Inflammatory macrophage (primary cell): ENCODE results near the gene MUS81.
"Not testable (repeated sequence)": the region's sequence is repeated elsewhere in the genome, so short reads cannot be mapped to it uniquely, and the experiment has no call there.

ENCODE experiments used
- DNase-seq, 2 donors: peaks; one replicate each; pipeline ENCODE4 v3.0.0-alpha.2; 2020 to 2022

Gene MUS81

DNA sequence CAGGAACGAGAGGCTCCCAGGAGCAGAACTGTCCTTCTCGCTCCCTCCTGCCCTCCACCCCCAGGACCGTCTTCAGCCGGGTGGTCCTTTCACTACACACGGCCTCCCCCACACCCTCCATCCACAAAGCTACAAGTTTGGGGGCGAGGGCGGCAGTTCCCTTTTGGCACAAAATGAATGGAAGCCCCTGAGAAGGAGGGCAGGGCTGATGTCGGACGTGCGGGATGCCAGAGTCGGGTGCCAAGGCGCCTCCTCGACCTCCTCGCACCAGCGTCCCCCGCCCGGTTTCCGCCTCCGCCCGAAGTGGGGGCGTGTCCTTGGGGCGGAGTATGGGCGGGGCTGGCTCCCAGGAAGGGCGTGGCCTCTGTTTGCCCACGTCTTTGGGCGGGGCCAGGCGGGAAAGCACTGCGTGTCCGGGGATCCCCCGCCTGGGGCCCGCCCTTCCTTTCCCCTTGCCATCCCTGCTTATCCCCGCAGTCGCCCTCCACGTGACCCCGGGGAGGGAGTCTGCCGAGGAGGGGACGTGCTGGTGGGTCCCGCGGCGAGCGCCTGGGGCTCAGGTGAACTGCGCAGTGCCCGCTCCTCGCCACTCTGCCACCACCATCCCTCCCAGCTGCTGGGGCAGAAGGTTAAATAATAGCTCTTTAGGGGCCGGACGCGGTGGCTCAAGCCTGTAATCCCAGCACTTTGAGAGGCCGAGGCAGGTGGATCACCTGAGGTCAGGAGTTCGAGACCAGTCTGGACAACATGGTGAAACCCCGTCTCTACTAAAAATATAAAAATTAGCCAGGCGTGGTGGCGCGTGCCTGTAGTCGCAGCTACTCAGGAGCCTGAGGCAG is 13.3 kb downstream of the MUS81 start:
- peak; percentile 90 to 91 for DNase-seq

DNA sequence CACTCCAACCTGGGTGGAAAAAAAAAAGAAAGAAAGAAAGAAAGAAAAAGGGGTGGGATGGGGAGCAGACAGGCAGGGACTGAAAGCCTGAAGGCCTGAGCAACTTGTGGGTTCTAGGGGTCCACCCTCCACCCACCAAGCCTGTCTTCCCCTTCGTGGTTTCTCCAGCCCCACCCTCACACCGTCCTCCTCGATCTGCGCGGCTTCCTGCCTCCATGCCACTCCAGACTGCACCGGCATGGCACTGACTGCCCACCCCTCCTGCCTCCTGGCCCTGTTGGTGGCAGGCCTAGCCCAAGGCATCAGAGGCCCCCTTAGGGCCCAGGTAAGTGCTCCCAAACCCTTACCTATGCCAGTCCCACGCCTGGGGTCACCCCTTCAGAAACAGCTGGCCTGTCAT is 19.4 kb downstream of the MUS81 start, which contains the start of gene CTSW:
Gene CTSW (plus strand): TSS at position 221 of the 400 bp plus-strand sequence. CDS start 18 bp downstream, at position 239.
- DNase-seq, result peak in 1 of 2 donors; percentile 48

DNA sequence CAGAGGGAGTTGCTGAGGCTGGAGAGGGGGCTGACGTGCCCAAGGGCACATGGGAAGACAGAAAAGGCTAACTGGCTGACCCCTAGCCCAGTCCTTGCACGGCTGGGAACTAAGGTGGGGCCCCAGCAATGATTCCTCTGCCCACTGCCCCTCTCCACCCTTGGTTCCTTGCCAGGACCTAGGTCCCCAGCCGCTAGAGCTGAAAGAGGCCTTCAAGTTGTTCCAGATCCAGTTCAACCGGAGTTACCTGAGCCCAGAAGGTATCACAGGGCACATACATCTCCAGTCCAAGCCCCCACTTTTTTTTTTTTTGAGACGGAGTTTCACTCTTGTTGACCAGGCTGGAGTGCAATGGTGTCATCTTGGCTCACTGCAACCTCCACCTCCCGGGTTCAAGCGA is 19.8 kb downstream of the MUS81 start:
- no peak for DNase-seq

GRCh38 chr11:65880844-65881421 is 20.7 kb downstream of the MUS81 start:
- no peak for DNase-seq

GRCh38 chr11:65882120-65883057 is 22.2 kb downstream of the MUS81 start:
- no peak for DNase-seq

DNA sequence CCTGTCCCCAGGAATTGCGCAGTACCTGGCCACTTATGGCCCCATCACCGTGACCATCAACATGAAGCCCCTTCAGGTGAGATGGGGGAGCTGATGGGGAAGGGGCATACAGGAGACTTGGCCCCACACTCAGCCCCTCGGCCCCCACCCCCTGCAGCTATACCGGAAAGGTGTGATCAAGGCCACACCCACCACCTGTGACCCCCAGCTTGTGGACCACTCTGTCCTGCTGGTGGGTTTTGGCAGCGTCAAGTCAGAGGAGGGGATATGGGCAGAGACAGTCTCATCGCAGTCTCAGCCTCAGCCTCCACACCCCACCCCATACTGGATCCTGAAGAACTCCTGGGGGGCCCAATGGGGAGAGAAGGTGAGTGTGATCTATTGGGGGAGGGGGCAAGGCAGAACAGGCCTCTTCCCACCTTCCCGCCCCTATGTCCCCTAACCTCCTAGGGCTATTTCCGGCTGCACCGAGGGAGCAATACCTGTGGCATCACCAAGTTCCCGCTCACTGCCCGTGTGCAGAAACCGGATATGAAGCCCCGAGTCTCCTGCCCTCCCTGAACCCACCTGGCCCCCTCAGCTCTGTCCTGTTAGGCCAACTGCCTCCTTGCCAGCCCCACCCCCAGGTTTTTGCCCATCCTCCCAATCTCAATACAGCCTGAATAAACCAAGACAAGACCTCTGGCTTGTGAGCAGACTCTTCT is 23.0 kb downstream of the MUS81 start:
- no peak for DNase-seq

DNA sequence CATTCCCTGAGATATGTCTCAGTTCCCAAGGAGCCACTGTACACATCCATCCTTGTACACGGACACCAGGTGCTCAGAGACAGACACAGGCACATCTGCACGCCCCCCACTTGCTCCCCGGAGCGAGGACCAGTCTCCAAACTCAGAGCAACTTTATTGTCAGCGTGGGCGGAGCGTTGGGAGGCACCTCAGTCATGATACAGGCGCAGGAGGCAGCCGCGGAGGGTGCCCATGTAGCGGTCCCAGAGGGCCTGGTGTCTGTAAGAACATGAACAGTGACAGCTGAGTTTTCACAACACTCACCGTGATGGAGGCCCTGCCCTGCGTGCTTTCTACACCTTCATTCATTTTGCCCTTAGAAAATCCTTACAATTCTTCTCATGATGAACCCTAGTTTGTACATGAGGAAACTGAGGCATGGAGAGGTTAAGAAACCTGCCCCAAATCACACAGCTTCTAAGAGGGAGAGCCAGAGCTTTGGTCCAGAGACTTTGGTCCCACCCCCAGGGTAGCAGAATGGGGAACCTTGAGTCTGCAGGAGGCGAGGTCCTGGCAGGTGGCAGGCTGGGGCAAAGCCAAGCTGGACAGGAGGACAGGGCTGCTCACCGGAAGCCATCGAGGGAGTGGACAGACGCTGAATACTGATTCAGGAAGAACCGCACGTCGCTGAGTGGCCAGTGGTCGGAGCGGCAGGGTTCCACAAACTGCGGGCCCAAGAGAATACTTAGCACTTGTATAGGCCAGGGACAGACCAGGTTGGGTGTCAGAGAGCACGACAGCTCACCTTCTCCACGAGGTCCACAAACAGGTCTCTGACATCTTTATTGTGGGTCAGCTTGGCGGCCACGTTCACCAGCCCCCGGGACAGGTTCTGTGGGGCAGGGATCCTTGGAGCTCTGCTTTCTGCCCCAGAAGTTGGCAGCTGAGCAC is 23.8 kb downstream of the MUS81 start:
- no peak for DNase-seq

DNA sequence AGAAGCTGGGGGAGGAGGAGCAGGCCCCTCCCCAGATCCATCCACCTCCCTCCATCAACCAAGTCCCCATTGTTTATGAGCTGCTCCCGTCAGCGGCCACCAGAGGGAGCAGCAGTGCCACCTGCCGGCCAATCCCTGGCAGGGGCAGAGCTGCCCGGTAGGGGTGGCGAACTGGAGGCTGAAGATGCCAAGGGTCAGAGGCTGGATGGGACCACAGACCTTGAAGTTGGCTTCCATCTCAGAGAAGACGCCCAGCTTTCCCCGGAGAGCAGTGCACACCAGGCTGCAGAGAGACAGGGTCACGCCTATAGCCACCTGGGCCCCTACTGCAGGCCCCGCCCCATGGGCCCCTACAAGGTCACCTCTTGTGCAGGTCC is 24.5 kb downstream of the MUS81 start:
- peak; percentile 83 to 85 for DNase-seq

GRCh38 chr11:65885231-65885630 is 25.0 kb downstream of the MUS81 start:
- DNase-seq, result no peak

- DNase-seq, result no peak
Observed at GRCh38 chr11:65885808-65886536, 25.7 kb downstream of the MUS81 start.

DNA sequence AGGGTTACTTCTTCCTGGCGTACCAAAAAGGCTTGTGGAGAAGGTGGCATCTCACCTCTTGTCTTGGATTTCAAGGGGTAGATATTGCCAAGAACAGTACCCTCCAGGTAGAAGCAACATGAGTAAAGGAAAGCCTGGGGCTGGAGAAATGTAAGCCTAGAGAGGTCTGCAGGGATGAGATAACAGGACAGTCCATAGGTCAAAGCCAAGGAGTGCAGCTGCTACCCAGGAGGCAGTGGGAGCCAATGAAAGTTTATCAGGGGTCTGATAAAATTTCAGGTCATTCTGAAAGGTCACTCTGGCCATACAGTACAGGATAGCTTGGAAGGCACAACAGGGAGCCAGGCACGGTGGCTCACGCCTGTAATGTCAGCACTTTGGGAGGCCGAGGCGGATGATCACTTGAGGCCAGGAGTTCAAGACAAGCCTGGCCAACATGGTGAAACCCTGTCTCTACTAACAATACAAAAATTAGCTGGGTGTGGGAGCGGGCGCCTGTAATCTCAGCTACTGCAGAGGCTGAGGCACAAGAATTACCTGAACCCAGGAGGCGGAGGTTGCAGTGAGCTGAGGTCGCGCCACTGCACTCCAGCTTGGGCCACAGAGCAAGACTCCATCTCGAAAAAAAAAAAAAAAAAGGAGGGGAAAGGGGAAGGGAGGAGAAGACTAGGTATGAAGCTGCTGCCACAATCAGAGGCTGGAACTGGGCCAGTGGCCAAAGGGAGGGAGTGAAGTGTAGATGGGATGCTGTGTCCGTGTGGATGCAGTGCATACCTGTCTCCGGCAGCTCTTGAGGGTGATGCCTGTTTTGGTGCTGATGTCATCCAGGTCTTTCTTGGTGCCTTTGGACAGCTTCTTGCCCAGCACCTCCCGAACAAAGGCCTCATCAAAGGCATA is 26.8 kb downstream of the MUS81 start:
- no peak for DNase-seq

- DNase-seq, result no peak
Observed at GRCh38 chr11:65887723-65888162, 27.5 kb downstream of the MUS81 start.

- peak; percentile 97 for DNase-seq
Observed at GRCh38 chr11:65888163-65888814, 28.1 kb downstream of the MUS81 start, which contains the start of gene FIBP. TSS of gene FIBP (minus strand) at chr11:65888471. CDS start at chr11:65888418, 53 bp downstream.

- peak; percentile 98 for DNase-seq
Observed at GRCh38 chr11:65890324-65891218, 30.3 kb downstream of the MUS81 start, which contains the start of gene CCDC85B. TSS of gene CCDC85B (plus strand) at chr11:65890673. CDS start at chr11:65890784, 111 bp downstream.

GRCh38 chr11:65891219-65892136 is 31.2 kb downstream of the MUS81 start:
- DNase-seq, result peak in 1 of 2 donors; percentile 54

DNA sequence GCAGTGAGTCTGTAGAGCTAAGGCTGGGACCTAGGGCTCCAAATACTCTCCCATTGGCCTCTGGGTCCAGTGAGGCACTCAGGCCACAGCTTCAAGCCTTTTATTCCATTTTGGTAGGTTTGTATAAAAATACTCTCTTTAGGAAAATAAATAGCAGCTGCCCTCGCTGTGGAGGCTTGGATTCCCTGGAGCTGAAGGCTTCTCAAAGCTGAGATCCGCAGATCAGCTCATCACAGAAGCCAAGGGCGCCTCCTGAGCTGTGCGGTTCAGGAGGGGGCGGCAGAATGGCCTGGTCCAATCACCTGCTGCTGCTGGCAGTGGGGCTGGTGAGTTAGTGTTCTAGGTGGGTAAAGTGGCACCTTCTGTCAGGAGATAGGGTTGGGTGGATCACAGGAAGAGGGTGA is 31.9 kb downstream of the MUS81 start:
- DNase-seq, result not testable (repeated sequence)
